Mesendoderm (in vitro differentiated cells): ENCODE results near the gene ZNRF3.

Experiments used
- DNase-seq: peaks from one replicate; pipeline ENCODE4 v3.0.0; 2013
- H2AK5ac ChIP-seq: 2 replicates; pipeline ENCODE4 v1.6.1; 2013; ENCODE audit warnings: low read length, inconsistent platforms
- H2BK120ac ChIP-seq: 2 replicates; pipeline ENCODE4 v1.6.1; 2013; ENCODE audit warnings: low read depth, mild to moderate bottlenecking, low read length, moderate library complexity, mixed read lengths
- H2BK15ac ChIP-seq: replicated peaks from 2 replicates; pipeline ENCODE4 v1.6.1; 2013; ENCODE audit warnings: low read depth, mild to moderate bottlenecking, moderate library complexity
- H2BK5ac ChIP-seq: 2 replicates; pipeline ENCODE4 v1.6.1; 2013; ENCODE audit warnings: low read length, inconsistent platforms
- H3K18ac ChIP-seq: 2 replicates; pipeline ENCODE4 v1.6.1; 2013; ENCODE audit warnings: mild to moderate bottlenecking, low read length, mixed read lengths
- H3K23ac ChIP-seq: one replicate; pipeline ENCODE4 v1.6.1; 2013; ENCODE audit warnings: low read length
- H3K27ac ChIP-seq: 2 replicates; pipeline ENCODE4 v1.5.1; 2013; ENCODE audit warnings: low read depth, mild to moderate bottlenecking, inconsistent platforms, low read length, moderate library complexity
- H3K27me3 ChIP-seq: 2 replicates; pipeline ENCODE4 v1.6.1; 2013; ENCODE audit warnings: low read length, control low read depth, mild to moderate bottlenecking, inconsistent platforms; ENCODE audit not compliant: insufficient read depth, poor library complexity
- H3K36me3 ChIP-seq: 2 replicates; pipeline ENCODE4 v1.6.1; 2013; ENCODE audit warnings: low read length, inconsistent platforms; ENCODE audit not compliant: control insufficient read depth, insufficient read depth
- H3K4ac ChIP-seq: one replicate; pipeline ENCODE4 v1.6.1; 2013; ENCODE audit warnings: low read depth, mild to moderate bottlenecking, low read length, moderate library complexity
- H3K4me1 ChIP-seq: 2 replicates; pipeline ENCODE4 v1.6.1; 2013; ENCODE audit warnings: low read depth, low read length, inconsistent platforms; ENCODE audit not compliant: control insufficient read depth
- H3K4me2 ChIP-seq: 2 replicates; pipeline ENCODE4 v1.6.1; 2013; ENCODE audit warnings: low read length
- H3K4me3 ChIP-seq: 2 replicates; pipeline ENCODE4 v1.5.1; 2013; ENCODE audit warnings: mild to moderate bottlenecking, low read length
- H3K56ac ChIP-seq: one replicate; pipeline ENCODE4 v1.6.1; 2013; ENCODE audit warnings: low read length
- H3K79me1 ChIP-seq: 2 replicates; pipeline ENCODE4 v1.6.1; 2013; ENCODE audit warnings: low read length, inconsistent platforms
- H3K79me2 ChIP-seq: 2 replicates; pipeline ENCODE4 v1.6.1; 2013; ENCODE audit warnings: mild to moderate bottlenecking, low read length; ENCODE audit not compliant: control insufficient read depth, insufficient read depth
- H3K9ac ChIP-seq: 2 replicates; pipeline ENCODE4 v1.6.1; 2013; ENCODE audit warnings: low read length, inconsistent platforms
- H4K5ac ChIP-seq: one replicate; pipeline ENCODE4 v1.6.1; 2013; ENCODE audit warnings: low read length
- H4K8ac ChIP-seq: one replicate; pipeline ENCODE4 v1.6.1; 2013; ENCODE audit warnings: low read depth, mild to moderate bottlenecking, control low read depth, low read length, moderate library complexity
- WGBS: extraction: QIAGEN DNeasy Blood & Tissue Kit; methylation state at CpG from one replicate; pipeline ENCODE4 v1.1.7; 2013; ENCODE audit warnings: low lambda C conversion rate, missing lambda C conversion rate; ENCODE audit not compliant: insufficient coverage; ENCODE audit errors: extremely low coverage; 5-methylcytosine and 5-hydroxymethylcytosine counted together

Gene ZNRF3

DNA sequence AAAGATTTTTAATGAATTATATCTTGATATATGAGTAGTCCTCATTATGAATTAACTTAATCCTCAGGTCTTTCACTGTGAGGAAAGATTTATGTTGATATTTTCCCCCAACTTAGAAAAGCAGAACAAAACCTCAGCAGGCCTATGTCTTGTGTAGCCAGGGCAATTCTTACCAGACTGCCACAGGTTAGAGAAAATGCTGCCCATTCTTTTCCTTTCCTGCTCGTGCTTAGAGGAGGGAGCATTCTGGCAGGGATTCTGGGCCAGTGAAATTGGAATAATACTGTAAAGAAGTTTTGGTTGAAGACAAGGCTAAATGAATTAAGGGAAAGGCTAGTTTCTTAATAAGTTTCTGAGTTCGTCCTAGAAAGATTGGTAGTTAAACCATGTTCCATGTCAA lies 56.6 kb downstream of the ZNRF3 start:
- Histone ChIP-seq H2AK5ac (no peak overlapping the region), H3K4me1 (peaks cover 13% of the 10 kb centered on the region)

DNA sequence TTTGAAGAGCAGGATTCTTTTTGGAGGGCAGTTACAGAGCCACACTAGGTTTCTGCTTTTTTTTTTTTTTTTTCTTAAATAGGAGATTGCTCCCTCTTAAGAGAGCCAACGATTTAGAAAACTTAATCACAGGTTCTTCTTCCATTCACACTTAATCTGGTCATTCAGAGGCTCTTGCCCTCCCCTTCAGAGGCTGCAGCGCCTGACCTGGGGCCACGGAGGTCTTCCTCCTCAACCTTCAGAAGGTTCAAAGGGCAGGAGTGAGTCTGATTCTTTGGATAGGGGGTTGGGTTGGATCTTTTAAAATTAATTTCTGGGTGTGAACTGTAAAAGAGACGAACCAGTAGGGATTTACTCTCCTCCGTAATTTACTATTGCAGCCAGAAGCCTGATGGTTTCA lies 57.1 kb downstream of the ZNRF3 start:
- no peaks in the 10 kb centered on the region for H3K36me3 ChIP-seq
- no peak overlapping the region for H2BK5ac ChIP-seq

More for the DNA sequence above, 56.6 kb downstream of the ZNRF3 start:
- DNase-seq: no peak
- H3K36me3 ChIP-seq: no peaks in the 10 kb centered on the region
- no peaks in the 10 kb centered on the region for H3K27me3 ChIP-seq
- peaks cover 30% of the 10 kb centered on the region for H3K79me2 ChIP-seq
- H3K56ac ChIP-seq: no peak overlapping the region
- H3K23ac ChIP-seq: no peak overlapping the region
- WGBS: no CpG with 5 or more reads among the region's 2 CpGs
- no peak overlapping the region for H4K8ac ChIP-seq
- no peak overlapping the region for H2BK15ac ChIP-seq
- H3K79me1 ChIP-seq: peaks cover 13% of the 10 kb centered on the region
- H2BK5ac ChIP-seq: no peak overlapping the region
- no peak overlapping the region for H4K5ac ChIP-seq
- peak overlapping the region; percentile 45 for H3K27ac ChIP-seq
- H2BK120ac ChIP-seq: no peak overlapping the region
- no peak overlapping the region for H3K9ac ChIP-seq
- no peak overlapping the region for H3K4ac ChIP-seq
- H3K18ac ChIP-seq: no peak overlapping the region
- H3K4me3 ChIP-seq: no peak overlapping the region
- no peak overlapping the region for H3K4me2 ChIP-seq

DNA sequence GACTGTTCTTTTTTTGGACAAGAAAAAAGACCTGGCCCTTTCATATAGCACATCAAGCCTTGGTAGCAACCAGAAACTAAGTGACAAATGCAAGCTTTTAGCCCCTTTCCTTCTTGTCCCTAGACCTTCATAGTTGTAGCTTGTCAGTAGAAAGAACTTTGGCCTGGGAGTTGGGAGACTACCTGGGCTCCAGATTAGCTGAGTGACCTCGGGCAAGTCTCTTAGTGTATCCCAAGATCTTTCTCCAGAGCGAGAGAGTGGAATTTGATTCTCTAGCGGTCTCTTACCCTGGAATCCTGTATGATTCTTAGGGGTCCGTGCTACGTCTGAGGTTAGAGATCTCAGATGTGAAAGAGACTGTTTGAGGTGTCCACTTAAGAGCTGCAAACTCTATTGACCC lies 59.0 kb downstream of the ZNRF3 start:
- H3K4me1 ChIP-seq: peaks cover 13% of the 10 kb centered on the region
- no peak overlapping the region for H2BK120ac ChIP-seq
- no peak overlapping the region for H2BK15ac ChIP-seq
- no peak overlapping the region for H3K4me2 ChIP-seq
- H3K4ac ChIP-seq: no peak overlapping the region
- H3K36me3 ChIP-seq: no peaks in the 10 kb centered on the region
- H4K5ac ChIP-seq: no peak overlapping the region
- H3K79me2 ChIP-seq: peaks cover 30% of the 10 kb centered on the region
- WGBS: no CpG with 5 or more reads among the region's 5 CpGs
- H4K8ac ChIP-seq: no peak overlapping the region
- no peak overlapping the region for H3K27ac ChIP-seq
- H3K18ac ChIP-seq: no peak overlapping the region
- H3K56ac ChIP-seq: no peak overlapping the region
- no peak overlapping the region for H3K9ac ChIP-seq
- H3K79me1 ChIP-seq: peaks cover 9% of the 10 kb centered on the region
- no peaks in the 10 kb centered on the region for H3K27me3 ChIP-seq
- no peak overlapping the region for H2BK5ac ChIP-seq
- H2AK5ac ChIP-seq: no peak overlapping the region
- no peak for DNase-seq
- no peak overlapping the region for H3K4me3 ChIP-seq
- H3K23ac ChIP-seq: no peak overlapping the region

More for the DNA sequence above, 57.1 kb downstream of the ZNRF3 start:
- Histone ChIP-seq H3K56ac (no peak overlapping the region), H4K8ac (no peak overlapping the region), H3K23ac (peak overlapping the region; percentile 69), H3K79me2 (peaks cover 26% of the 10 kb centered on the region), H2AK5ac (no peak overlapping the region), H3K4me3 (no peak overlapping the region), H3K9ac (no peak overlapping the region), H3K27me3 (no peaks in the 10 kb centered on the region), H2BK120ac (no peak overlapping the region), H3K79me1 (peaks cover 9% of the 10 kb centered on the region), H3K4me2 (no peak overlapping the region), H3K27ac (no peak overlapping the region), H3K4ac (no peak overlapping the region), H2BK15ac (no peak overlapping the region), H3K4me1 (peaks cover 13% of the 10 kb centered on the region), H3K18ac (no peak overlapping the region), H4K5ac (no peak overlapping the region)
- no CpG with 5 or more reads among the region's 5 CpGs for WGBS
- DNase-seq: no peak

DNA sequence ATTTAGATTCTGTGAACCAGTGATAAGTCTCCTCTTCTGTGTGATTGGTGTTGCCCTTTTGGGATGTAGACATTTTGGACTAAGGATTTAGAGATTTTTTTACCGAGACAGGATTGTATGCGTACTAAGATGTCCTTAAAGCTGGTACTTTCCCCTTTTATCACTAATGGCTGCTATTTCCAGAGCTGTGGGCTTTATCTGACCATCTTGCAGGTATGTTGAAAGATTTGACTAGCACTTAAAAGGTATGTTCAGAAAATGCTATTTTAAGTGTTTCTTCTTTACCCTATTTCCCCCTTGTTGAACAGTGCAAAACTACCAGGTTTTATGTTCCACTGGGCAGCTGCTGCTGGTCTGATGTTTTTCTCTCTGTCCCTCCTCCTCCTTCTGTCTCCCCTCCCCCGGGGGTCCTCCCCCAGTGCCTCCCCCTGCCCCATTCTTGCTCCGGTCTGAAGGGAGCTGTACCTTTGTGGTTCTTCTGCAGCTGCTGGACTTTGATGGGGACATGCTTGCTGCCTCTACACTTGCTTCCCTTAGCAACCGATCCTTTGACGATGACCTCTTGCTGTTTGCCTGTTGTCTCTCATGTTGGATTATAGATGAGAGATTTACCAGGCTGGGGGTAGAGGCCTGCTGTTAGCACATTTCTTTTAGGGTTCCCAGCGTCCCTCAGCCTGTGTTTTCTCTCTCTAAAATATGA lies 59.6 kb downstream of the ZNRF3 start:
- Histone ChIP-seq H3K4me1 (peaks cover 13% of the 10 kb centered on the region), H2BK120ac (no peak overlapping the region), H3K36me3 (no peaks in the 10 kb centered on the region), H3K4ac (no peak overlapping the region), H2BK15ac (no peak overlapping the region), H3K18ac (no peak overlapping the region), H2BK5ac (no peak overlapping the region), H4K5ac (no peak overlapping the region), H4K8ac (no peak overlapping the region), H3K27me3 (no peaks in the 10 kb centered on the region), H3K79me2 (peaks cover 29% of the 10 kb centered on the region), H3K9ac (peak overlapping the region; percentile 11), H3K4me2 (no peak overlapping the region), H3K4me3 (no peak overlapping the region), H2AK5ac (no peak overlapping the region), H3K23ac (no peak overlapping the region), H3K27ac (no peak overlapping the region), H3K56ac (no peak overlapping the region), H3K79me1 (peaks cover 11% of the 10 kb centered on the region)
- peak; percentile 57 for DNase-seq
- no CpG with 5 or more reads among the region's 7 CpGs for WGBS

DNA sequence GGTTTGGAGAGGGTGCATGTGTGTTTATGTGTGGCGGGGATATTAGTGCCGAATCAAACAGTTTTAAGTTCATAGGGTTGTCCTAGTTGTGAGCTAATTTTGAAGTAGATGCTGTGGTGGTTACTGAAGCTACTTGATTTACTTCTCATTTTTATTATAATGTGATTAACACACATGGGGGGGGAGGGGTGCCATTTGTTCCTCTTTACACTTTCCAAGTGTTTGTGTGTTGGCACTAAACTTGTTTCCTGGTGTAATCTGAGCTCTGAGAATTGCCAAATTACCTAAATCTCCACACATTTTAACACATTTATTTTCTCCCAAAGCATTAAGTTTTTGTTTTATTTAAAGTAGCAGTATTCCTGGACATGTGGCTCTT lies 60.1 kb downstream of the ZNRF3 start:
- no peaks in the 10 kb centered on the region for H3K27me3 ChIP-seq
- no peak overlapping the region for H3K4me2 ChIP-seq
- no peak overlapping the region for H3K27ac ChIP-seq
- H4K8ac ChIP-seq: no peak overlapping the region
- no peak overlapping the region for H3K4me3 ChIP-seq
- H3K4me1 ChIP-seq: peaks cover 12% of the 10 kb centered on the region
- peaks cover 10% of the 10 kb centered on the region for H3K79me1 ChIP-seq
- H3K79me2 ChIP-seq: peaks cover 30% of the 10 kb centered on the region
- H3K9ac ChIP-seq: no peak overlapping the region
- no peak overlapping the region for H2BK15ac ChIP-seq
- no peak overlapping the region for H2AK5ac ChIP-seq
- H2BK120ac ChIP-seq: no peak overlapping the region
- no peak overlapping the region for H4K5ac ChIP-seq
- H3K4ac ChIP-seq: no peak overlapping the region
- no peak overlapping the region for H3K56ac ChIP-seq
- WGBS: no CpG with 5 or more reads among the region's 2 CpGs
- H3K36me3 ChIP-seq: no peaks in the 10 kb centered on the region
- H3K18ac ChIP-seq: no peak overlapping the region
- H2BK5ac ChIP-seq: no peak overlapping the region
- DNase-seq: no peak
- H3K23ac ChIP-seq: no peak overlapping the region

DNA sequence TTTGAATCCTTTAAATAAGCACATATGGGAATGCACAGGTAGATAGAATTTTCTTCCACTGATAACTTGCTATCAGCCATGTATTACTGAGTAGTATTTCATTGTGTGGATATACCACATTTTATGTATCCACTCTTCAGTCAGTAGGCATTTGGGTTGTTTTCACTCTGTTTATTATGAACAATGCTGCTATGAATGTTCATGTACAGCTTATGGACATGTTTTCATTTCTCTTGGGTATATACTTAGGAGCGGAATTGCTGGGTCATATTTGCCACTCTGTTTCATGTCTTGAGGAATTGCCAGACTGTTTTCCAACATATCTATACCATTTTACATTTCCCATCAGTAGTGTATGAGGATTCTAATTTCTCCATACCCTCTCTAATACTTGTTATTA lies 63.8 kb downstream of the ZNRF3 start:
- Histone ChIP-seq H3K18ac (no peak overlapping the region), H3K4me2 (no peak overlapping the region), H3K27me3 (no peaks in the 10 kb centered on the region), H3K4ac (no peak overlapping the region), H3K79me1 (peaks cover 21% of the 10 kb centered on the region), H2AK5ac (no peak overlapping the region), H3K27ac (no peak overlapping the region), H4K8ac (no peak overlapping the region), H3K9ac (no peak overlapping the region), H2BK15ac (no peak overlapping the region), H2BK120ac (no peak overlapping the region), H2BK5ac (no peak overlapping the region), H3K56ac (no peak overlapping the region), H3K36me3 (no peaks in the 10 kb centered on the region), H4K5ac (no peak overlapping the region), H3K4me1 (peaks cover 10% of the 10 kb centered on the region), H3K4me3 (no peak overlapping the region), H3K23ac (no peak overlapping the region), H3K79me2 (peaks cover 36% of the 10 kb centered on the region)
- WGBS: no CpG with 5 or more reads among the region's 1 CpG
- DNase-seq: no peak
